Chondrocyte (in vitro differentiated cells): ENCODE results near the gene PTK7. TPM values are rescaled to one million over a fixed set of nuclear protein-coding genes. Genes with fewer than 3 reads are reported as not detected.
A peak's percentile ranks its signal among the peaks of the same experiment; 100 is the strongest.

ENCODE experiments used
- DNase-seq: peaks from one replicate; pipeline ENCODE4 v3.0.0; 2021; ENCODE audit warnings: mixed read lengths, low spot score
- H3K27ac Mint-ChIP-seq: one replicate; pipeline ENCODE4 v1.8.0; 2021; ENCODE audit warnings: mild to moderate bottlenecking, moderate library complexity, mixed read lengths; ENCODE audit not compliant: unreplicated experiment
- H3K27me3 Mint-ChIP-seq: 2 replicates; pipeline ENCODE4 v1.8.0; 2021; ENCODE audit warnings: low read depth, mixed read lengths
- H3K36me3 Mint-ChIP-seq: 2 replicates; pipeline ENCODE4 v1.8.0; 2021; ENCODE audit warnings: low read depth, mixed read lengths
- H3K4me1 Mint-ChIP-seq: 2 replicates; pipeline ENCODE4 v1.8.0; 2021; ENCODE audit warnings: low read depth, mild to moderate bottlenecking, mixed read lengths
- H3K4me3 Mint-ChIP-seq: one replicate; pipeline ENCODE4 v1.8.0; 2021; ENCODE audit warnings: mild to moderate bottlenecking, moderate library complexity, mixed read lengths; ENCODE audit not compliant: unreplicated experiment
- H3K9me3 Mint-ChIP-seq: 2 replicates; pipeline ENCODE4 v1.8.0; 2021; ENCODE audit warnings: low read depth, mixed read lengths
- CTCF ChIP-seq: fragments of 200-600 bp; sonication (generic); IDR thresholded peaks from 2 replicates; pipeline ENCODE4 v1.5.0; 2021; ENCODE audit warnings: antibody characterized with exemption, mild to moderate bottlenecking, moderate library complexity
- total RNA-seq: library from RNA; stranded (reverse); gene quantifications from 3 replicates; pipeline ENCODE4 v1.2.1, GENCODE V29; 2021

PTK7 gene
- total RNA-seq, 1 donor from 2014 or later = 288 TPM

- no peak for TF ChIP-seq CTCF
- DNase-seq = no peak
- peaks cover 47% of the 10 kb centered on the region for H3K36me3 Mint-ChIP-seq
- peaks cover 34% of the 10 kb centered on the region for H3K4me1 Mint-ChIP-seq
- H3K9me3 Mint-ChIP-seq = no peaks in the 10 kb centered on the region
- H3K4me3 Mint-ChIP-seq = no peak overlapping the region
- no peaks in the 10 kb centered on the region for H3K27me3 Mint-ChIP-seq
- H3K27ac Mint-ChIP-seq = no peak overlapping the region
Observed at GRCh38 chr6:43047998-43048397, 28.1 kb upstream of the PTK7 start.

GRCh38 chr6:43050981-43051380 is 25.1 kb upstream of the PTK7 start:
- no peak for DNase-seq
- no peaks in the 10 kb centered on the region for H3K27me3 Mint-ChIP-seq
- H3K4me1 Mint-ChIP-seq = peaks cover 45% of the 10 kb centered on the region
- H3K4me3 Mint-ChIP-seq = peak overlapping the region; percentile 53
- H3K36me3 Mint-ChIP-seq = peaks cover 36% of the 10 kb centered on the region
- TF ChIP-seq CTCF = no peak
- no peak overlapping the region for H3K27ac Mint-ChIP-seq
- H3K9me3 Mint-ChIP-seq = no peaks in the 10 kb centered on the region

- Mint-ChIP-seq H3K27me3 (no peaks in the 10 kb centered on the region), H3K27ac (peak overlapping the region; percentile 97), H3K4me3 (peak overlapping the region; percentile 98), H3K4me1 (peaks cover 45% of the 10 kb centered on the region), H3K9me3 (no peaks in the 10 kb centered on the region), H3K36me3 (peaks cover 28% of the 10 kb centered on the region)
- no peak for TF ChIP-seq CTCF
- no peak for DNase-seq
Observed at GRCh38 chr6:43052225-43052841, 23.8 kb upstream of the PTK7 start.

GRCh38 chr6:43052842-43053544 is 23.1 kb upstream of the PTK7 start:
- peak overlapping the region; percentile 97 for H3K27ac Mint-ChIP-seq
- TF ChIP-seq CTCF = no peak
- H3K9me3 Mint-ChIP-seq = no peaks in the 10 kb centered on the region
- H3K4me3 Mint-ChIP-seq = peak overlapping the region; percentile 98
- no peaks in the 10 kb centered on the region for H3K27me3 Mint-ChIP-seq
- DNase-seq = no peak
- H3K36me3 Mint-ChIP-seq = peaks cover 27% of the 10 kb centered on the region
- H3K4me1 Mint-ChIP-seq = peaks cover 46% of the 10 kb centered on the region

- no peaks in the 10 kb centered on the region for H3K27me3 Mint-ChIP-seq
Observed at GRCh38 chr6:43053545-43054205, 22.4 kb upstream of the PTK7 start, which contains the start of gene CUL7. CUL7 (minus strand) TSS chr6:43053851; CDS start chr6:43052788, 1,063 bp downstream.

More at GRCh38 chr6:43053545-43054205, 22.4 kb upstream of the PTK7 start, which contains the start of gene CUL7:
- peak; percentile 97 for DNase-seq
- Mint-ChIP-seq H3K4me3 (peak within 1 kb of the TSS; percentile 98), H3K4me1 (peaks cover 53% of the 10 kb centered on the region), H3K27ac (peak within 1 kb of the TSS; percentile 97), H3K36me3 (peaks cover 26% of the 10 kb centered on the region), H3K9me3 (no peaks in the 10 kb centered on the region)
- no peak for TF ChIP-seq CTCF
